Activated CD8-positive, alpha-beta T cell treated with anti-CD3 and anti-CD28 coated beads, Interleukin-2, amount 10 ng/mL, durations not matched to agents 7 days and 5 days (primary cell): Measurements from ENCODE around the gene OR12D1. TPM values are rescaled to one million over a fixed set of nuclear protein-coding genes. Genes with fewer than 3 reads are reported as not detected.
"Not testable (repeated sequence)": the region's sequence is repeated elsewhere in the genome, so short reads cannot be mapped to it uniquely, and the experiment has no call there.

Experiments
- ATAC-seq: fragments of 150-1000 bp; cut with Tn5 transposase; one replicate; pipeline ENCODE4 v1.10.0; 2021; ENCODE audit warnings: moderate library complexity
- CTCF ChIA-PET: fragments of 350-600 bp; sonication (Branson Sonifier 250); formaldehyde crosslinking; loops from one replicate; lab custom pipeline; 2021; ENCODE audit warnings: antibody characterized with exemption; lab: Charles Lee
- POLR2A ChIA-PET: fragments of 350-600 bp; sonication (Branson Sonifier 250); formaldehyde crosslinking; loops from one replicate; lab custom pipeline; 2021; ENCODE audit warnings: antibody characterized with exemption; lab: Charles Lee
- DNase-seq: peaks from one replicate; pipeline ENCODE4 v3.0.0-alpha.2; 2020
- H3K27ac Mint-ChIP-seq: one replicate; pipeline ENCODE4 v1.8.0; 2021; ENCODE audit warnings: mild to moderate bottlenecking, mixed read lengths
- H3K27me3 Mint-ChIP-seq: one replicate; pipeline ENCODE4 v1.8.0; 2021; ENCODE audit warnings: low read depth, mixed read lengths
- H3K36me3 Mint-ChIP-seq: one replicate; pipeline ENCODE4 v1.8.0; 2021; ENCODE audit warnings: low read depth, mixed read lengths
- H3K4me1 Mint-ChIP-seq: one replicate; pipeline ENCODE4 v1.8.0; 2021; ENCODE audit warnings: low read depth, mixed read lengths
- H3K4me3 Mint-ChIP-seq: one replicate; pipeline ENCODE4 v1.8.0; 2021; ENCODE audit warnings: mild to moderate bottlenecking, mixed read lengths
- H3K9me3 Mint-ChIP-seq: one replicate; pipeline ENCODE4 v1.8.0; 2022; ENCODE audit warnings: mixed read lengths; ENCODE audit not compliant: insufficient read depth
- total RNA-seq, 2 experiments: library from RNA; stranded (reverse); gene quantifications; one replicate each; pipeline ENCODE4 v1.2.3, GENCODE V29; 2021

The OR12D1 gene
- total RNA-seq, 2 experiments from 2014 or later: not detected

- H3K27ac Mint-ChIP-seq, H3K4me1 Mint-ChIP-seq, DNase-seq, POLR2A ChIA-PET, H3K9me3 Mint-ChIP-seq, H3K4me3 Mint-ChIP-seq, CTCF ChIA-PET, H3K36me3 Mint-ChIP-seq, ATAC-seq: not testable (repeated sequence)
- peaks cover 19% of the 10 kb centered on the region for H3K27me3 Mint-ChIP-seq
Observed at GRCh38 chr6:29436730-29437129, 22.0 kb downstream of the OR12D1 start.

- DNase-seq (no peak), ATAC-seq (no peak)
- H3K27me3 Mint-ChIP-seq: peaks cover 13% of the 10 kb centered on the region
- CTCF ChIA-PET: no interaction called here
- no peaks in the 10 kb centered on the region for H3K4me1 Mint-ChIP-seq
- no peak within 1 kb of the TSS for H3K4me3 Mint-ChIP-seq
- POLR2A ChIA-PET: no interaction called here
- no peak within 1 kb of the TSS for H3K27ac Mint-ChIP-seq
- H3K9me3 Mint-ChIP-seq: no peaks in the 10 kb centered on the region
- H3K36me3 Mint-ChIP-seq: no peaks in the 10 kb centered on the region
Observed at GRCh38 chr6:29439006-29439405, 24.3 kb downstream of the OR12D1 start, which contains the start of gene OR10C1. OR10C1 (plus strand) TSS chr6:29439306; CDS start chr6:29440016, 710 bp downstream.

GRCh38 chr6:29442719-29443118 is 28.0 kb downstream of the OR12D1 start:
- POLR2A ChIA-PET: no interaction called here
- Mint-ChIP-seq H3K36me3 (no peaks in the 10 kb centered on the region), H3K4me1 (no peaks in the 10 kb centered on the region), H3K27ac (no peak overlapping the region), H3K27me3 (peaks cover 11% of the 10 kb centered on the region), H3K4me3 (no peak overlapping the region), H3K9me3 (no peaks in the 10 kb centered on the region)
- CTCF ChIA-PET: no interaction called here
- no peak for ATAC-seq
- DNase-seq: no peak

- ATAC-seq, H3K4me1 Mint-ChIP-seq, H3K4me3 Mint-ChIP-seq, DNase-seq, POLR2A ChIA-PET, CTCF ChIA-PET, H3K9me3 Mint-ChIP-seq, H3K27ac Mint-ChIP-seq, H3K36me3 Mint-ChIP-seq: not testable (repeated sequence)
- peaks cover 11% of the 10 kb centered on the region for H3K27me3 Mint-ChIP-seq
Observed at GRCh38 chr6:29444031-29444430, 29.3 kb downstream of the OR12D1 start.

GRCh38 chr6:29447670-29448069 is 32.9 kb downstream of the OR12D1 start:
- Mint-ChIP-seq H3K27ac (no peak overlapping the region), H3K4me1 (no peaks in the 10 kb centered on the region), H3K9me3 (no peaks in the 10 kb centered on the region), H3K27me3 (peaks cover 11% of the 10 kb centered on the region), H3K36me3 (no peaks in the 10 kb centered on the region), H3K4me3 (no peak overlapping the region)
- ChIA-PET POLR2A (interaction anchor here (0.6 kb wide), 1 partner anchor 1446 kb away, joined by 4 read pairs; no protein-coding TSS in a partner anchor), CTCF (no interaction called here)
- no peak for DNase-seq
- no peak for ATAC-seq

DNA sequence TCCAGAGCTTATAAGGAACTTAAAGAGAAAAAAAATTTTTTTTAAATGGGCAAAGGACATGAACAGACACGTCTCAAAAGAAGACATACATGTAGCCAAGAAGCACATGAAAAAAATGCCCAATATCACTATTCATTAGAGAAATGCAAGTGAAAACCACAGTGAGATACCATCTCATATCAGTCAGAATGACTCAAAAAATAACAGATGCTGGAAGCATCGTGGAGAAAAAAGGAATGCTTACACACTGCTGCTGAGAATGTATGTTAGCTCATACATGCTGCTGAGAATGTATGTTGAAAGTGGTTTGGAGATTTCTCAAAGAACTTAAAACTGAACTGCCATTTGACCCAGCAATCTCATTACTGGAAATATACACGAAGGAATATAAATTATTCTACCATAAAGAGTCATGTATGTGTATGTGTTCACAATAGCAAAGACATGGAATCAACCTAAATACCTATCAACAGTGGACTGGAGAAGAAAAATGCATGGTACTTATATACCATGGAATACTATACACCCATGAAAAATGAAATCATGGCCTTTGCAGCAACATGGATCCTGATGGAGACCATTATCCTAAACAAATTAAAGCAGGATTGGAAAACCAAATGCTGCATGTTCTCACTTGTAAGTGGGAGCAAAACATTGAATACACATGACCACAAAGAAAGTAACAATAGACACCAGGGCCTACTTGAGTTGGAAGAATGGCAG is 36.9 kb downstream of the OR12D1 start:
- no peak for DNase-seq
- Mint-ChIP-seq H3K27me3 (peaks cover 18% of the 10 kb centered on the region), H3K9me3 (no peaks in the 10 kb centered on the region), H3K4me1 (no peaks in the 10 kb centered on the region), H3K36me3 (no peaks in the 10 kb centered on the region), H3K4me3 (no peak overlapping the region), H3K27ac (no peak overlapping the region)
- CTCF ChIA-PET: no interaction called here
- ATAC-seq: no peak
- POLR2A ChIA-PET: interaction anchor here (0.6 kb wide), 1 partner anchor 1968 kb away, joined by 3 read pairs; no protein-coding TSS in a partner anchor

- Mint-ChIP-seq H3K27me3 (peaks cover 21% of the 10 kb centered on the region), H3K27ac (no peak within 1 kb of the TSS), H3K4me3 (no peak within 1 kb of the TSS), H3K4me1 (no peaks in the 10 kb centered on the region), H3K9me3 (no peaks in the 10 kb centered on the region), H3K36me3 (no peaks in the 10 kb centered on the region)
- DNase-seq (no peak), ATAC-seq (no peak)
- CTCF ChIA-PET: no interaction called here
- POLR2A ChIA-PET: no interaction called here
Observed at GRCh38 chr6:29456971-29457370, 42.2 kb downstream of the OR12D1 start, which contains the start of the genes OR11A1 and OR2H1. OR11A1 (minus strand) TSS chr6:29457071; CDS start chr6:29427641, 29,430 bp downstream. OR2H1 (plus strand) TSS chr6:29457155; CDS start chr6:29461770, 4,615 bp downstream.

- H3K27ac Mint-ChIP-seq: no peak overlapping the region
- ChIA-PET CTCF (no interaction called here), POLR2A (interaction anchor here (0.5 kb wide), 1 partner anchor 131 kb away, joined by 3 read pairs; no protein-coding TSS in a partner anchor)
- no peak overlapping the region for H3K4me3 Mint-ChIP-seq
- no peak for ATAC-seq
- no peaks in the 10 kb centered on the region for H3K9me3 Mint-ChIP-seq
- no peak for DNase-seq
- peaks cover 16% of the 10 kb centered on the region for H3K27me3 Mint-ChIP-seq
- H3K4me1 Mint-ChIP-seq: no peaks in the 10 kb centered on the region
- H3K36me3 Mint-ChIP-seq: no peaks in the 10 kb centered on the region
Observed at GRCh38 chr6:29461021-29461814, 46.5 kb downstream of the OR12D1 start.

DNA sequence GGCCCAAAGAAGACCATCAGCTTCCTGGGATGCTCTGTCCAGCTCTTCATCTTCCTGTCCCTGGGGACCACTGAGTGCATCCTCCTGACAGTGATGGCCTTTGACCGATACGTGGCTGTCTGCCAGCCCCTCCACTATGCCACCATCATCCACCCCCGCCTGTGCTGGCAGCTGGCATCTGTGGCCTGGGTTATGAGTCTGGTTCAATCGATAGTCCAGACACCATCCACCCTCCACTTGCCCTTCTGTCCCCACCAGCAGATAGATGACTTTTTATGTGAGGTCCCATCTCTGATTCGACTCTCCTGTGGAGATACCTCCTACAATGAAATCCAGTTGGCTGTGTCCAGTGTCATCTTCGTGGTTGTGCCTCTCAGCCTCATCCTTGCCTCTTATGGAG is 47.3 kb downstream of the OR12D1 start:
- POLR2A ChIA-PET: no interaction called here

GRCh38 chr6:29465279-29465678 is 50.6 kb downstream of the OR12D1 start:
- H3K4me3 Mint-ChIP-seq: no peak overlapping the region
- CTCF ChIA-PET: no interaction called here
- ATAC-seq: no peak
- H3K9me3 Mint-ChIP-seq: no peaks in the 10 kb centered on the region
- no peaks in the 10 kb centered on the region for H3K4me1 Mint-ChIP-seq
- no peak overlapping the region for H3K27ac Mint-ChIP-seq
- no peak for DNase-seq
- peaks cover 7% of the 10 kb centered on the region for H3K27me3 Mint-ChIP-seq
- no peaks in the 10 kb centered on the region for H3K36me3 Mint-ChIP-seq
- POLR2A ChIA-PET: no interaction called here

More for the DNA sequence above, 47.3 kb downstream of the OR12D1 start:
- H3K4me1 Mint-ChIP-seq: no peaks in the 10 kb centered on the region
- no peak overlapping the region for H3K4me3 Mint-ChIP-seq
- no peaks in the 10 kb centered on the region for H3K9me3 Mint-ChIP-seq
- H3K36me3 Mint-ChIP-seq: no peaks in the 10 kb centered on the region
- CTCF ChIA-PET: no interaction called here
- H3K27ac Mint-ChIP-seq: no peak overlapping the region
- no peak for ATAC-seq
- peaks cover 15% of the 10 kb centered on the region for H3K27me3 Mint-ChIP-seq
- DNase-seq: no peak

- H3K27ac Mint-ChIP-seq: no peak overlapping the region
- ATAC-seq (no peak), DNase-seq (no peak)
- H3K36me3 Mint-ChIP-seq: no peaks in the 10 kb centered on the region
- H3K4me3 Mint-ChIP-seq: no peak overlapping the region
- ChIA-PET CTCF (no interaction called here), POLR2A (no interaction called here)
- no peaks in the 10 kb centered on the region for H3K4me1 Mint-ChIP-seq
- no peaks in the 10 kb centered on the region for H3K9me3 Mint-ChIP-seq
- H3K27me3 Mint-ChIP-seq: peaks cover 9% of the 10 kb centered on the region
Observed at GRCh38 chr6:29465801-29466200, 51.1 kb downstream of the OR12D1 start.

DNA sequence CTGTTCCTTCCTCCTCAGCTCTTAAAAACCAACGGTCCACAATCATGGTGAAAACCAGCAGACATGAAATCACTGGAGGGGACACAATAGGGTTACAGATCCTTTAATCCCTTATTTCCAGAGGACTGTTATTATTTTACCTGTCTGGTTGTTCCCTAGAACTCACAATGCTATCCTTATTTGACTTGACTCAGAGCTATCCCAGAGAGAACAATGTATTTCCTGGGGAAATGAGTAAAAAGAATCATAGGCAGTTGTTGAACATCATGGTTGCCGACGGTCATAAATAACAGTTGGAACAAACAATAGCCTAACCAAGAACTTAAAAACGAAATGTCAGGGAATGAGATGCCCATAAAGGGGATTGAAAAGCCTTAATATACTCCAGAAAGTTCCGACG is 51.5 kb downstream of the OR12D1 start:
- ChIA-PET CTCF (no interaction called here), POLR2A (no interaction called here)
- DNase-seq: no peak
- Mint-ChIP-seq H3K4me3 (no peak overlapping the region), H3K36me3 (no peaks in the 10 kb centered on the region), H3K4me1 (no peaks in the 10 kb centered on the region), H3K27ac (no peak overlapping the region), H3K9me3 (no peaks in the 10 kb centered on the region), H3K27me3 (peaks cover 9% of the 10 kb centered on the region)
- no peak for ATAC-seq
